Kidney (tissue), 14 donors: ENCODE results near the gene LZTS3. TPM values are rescaled to one million over a fixed set of nuclear protein-coding genes. Genes with fewer than 3 reads are reported as not detected.

Source experiments
- DNase-seq, 5 donors: peaks; one replicate each; pipeline ENCODE4 v3.0.0-alpha.2; 2013 to 2020
- FAIRE-seq: peaks from 2 replicates; lab custom pipeline; 2012; peaks lifted over from hg19 to GRCh38; lab: Jason Lieb, UNC
- H3K27ac ChIP-seq, 2 donors: one replicate each; pipeline ENCODE4 v1.7.0; 2013; ENCODE audit warnings: low read depth in 2 of 2, low read length in 2 of 2, inconsistent platforms in 1 of 2
- H3K27me3 ChIP-seq: one replicate; pipeline ENCODE4 v1.7.1; 2013; ENCODE audit warnings: low read length, inconsistent platforms; ENCODE audit not compliant: control insufficient read depth, insufficient read depth
- H3K36me3 ChIP-seq, 3 donors: one replicate each; pipeline versions ENCODE4 v1.7.0 to v1.7.1; 2013; ENCODE audit warnings: low read length in 3 of 3, control low read depth in 1 of 3, inconsistent platforms in 1 of 3; ENCODE audit not compliant: insufficient read depth in 3 of 3, control insufficient read depth in 2 of 3
- H3K4me1 ChIP-seq, 3 donors: one replicate each; pipeline versions ENCODE4 v1.7.0 to v1.7.1; 2013; ENCODE audit warnings: low read length in 3 of 3, inconsistent platforms in 1 of 3, low read depth in 1 of 3; ENCODE audit not compliant: control insufficient read depth in 2 of 3, insufficient read depth in 2 of 3
- H3K4me3 ChIP-seq, 3 donors: one replicate each; pipeline versions ENCODE4 v1.7.0 to v1.8.1; 2013; ENCODE audit warnings: low read length in 3 of 3, control low read depth in 1 of 3, inconsistent platforms in 1 of 3
- H3K9ac ChIP-seq, 3 donors: one replicate each; pipeline versions ENCODE4 v1.7.0 to v1.7.1; 2013; ENCODE audit warnings: low read length in 3 of 3, control low read depth in 1 of 3, inconsistent platforms in 1 of 3
- H3K9me3 ChIP-seq, 3 donors: one replicate each; pipeline versions ENCODE4 v1.7.0 to v1.7.1; 2013; ENCODE audit warnings: low read length in 3 of 3, control low read depth in 1 of 3, inconsistent platforms in 1 of 3; ENCODE audit not compliant: control insufficient read depth in 2 of 3, insufficient read depth in 1 of 3
- CTCF ChIP-seq: IDR thresholded peaks from 3 replicates; pipeline ENCODE4 v1.5.1; 2012; ENCODE audit warnings: mild to moderate bottlenecking, moderate library complexity, borderline replicate concordance; ENCODE audit not compliant: insufficient read depth; ENCODE audit errors: extremely low read depth
- intact Hi-C: fragments of 100-400 bp; cut with DNase I; formaldehyde crosslinking; loops from one replicate; pipeline ENCODE4 v1.11.1; 2022
- polyA plus RNA-seq: library from polyadenylated mRNA; stranded (reverse); fragments of 350-450 nt; fragmentation: Illumina TruSeq; extraction: RNeasy Lipid Tissue Mini Kit (QIAGEN cat#74804); gene quantifications from one replicate; pipeline ENCODE4 v1.2.3, GENCODE V29; 2014; ENCODE audit warnings: low read depth, low replicate concordance; ENCODE audit not compliant: insufficient read depth
- total RNA-seq: library from RNA; stranded (reverse); fragmentation: NEBNext Ultra II Directional; extraction: Animal tissue kit (Norgen Biotek cat#: 25700); gene quantifications from one replicate; pipeline ENCODE4 v1.2.1, GENCODE V29; 2021
- donor health status: control.
- donor health status: control.
- donor health status: control.
- donor health status: control.
- donor health status: control.
- donor health status: DM: yes; HTN: yes; CAD: no.
- donor health status: Normal renal cell carcinoma (clear cell type).

The LZTS3 gene
- total and polyA plus RNA-seq, 2 donors from 2014 or later = 20.0 to 23.0 TPM

- H3K4me3 ChIP-seq = no peak overlapping the region
- TF ChIP-seq CTCF = no peak
- no peaks in the 10 kb centered on the region for H3K4me1 ChIP-seq
- no peak for FAIRE-seq
- DNase-seq = no peak
- no peak overlapping the region for H3K9ac ChIP-seq
- no peaks in the 10 kb centered on the region for H3K9me3 ChIP-seq
- H3K36me3 ChIP-seq = no peaks in the 10 kb centered on the region
- no peaks in the 10 kb centered on the region for H3K27me3 ChIP-seq
- intact Hi-C loops = no loop called here
- no peak overlapping the region for H3K27ac ChIP-seq
Observed at GRCh38 chr20:3130051-3130600, 43.2 kb downstream of the LZTS3 start.

GRCh38 chr20:3129094-3129493 lies 44.3 kb downstream of the LZTS3 start:
- Histone ChIP-seq H3K36me3 (no peaks in the 10 kb centered on the region), H3K4me3 (no peak overlapping the region), H3K9me3 (no peaks in the 10 kb centered on the region), H3K27ac (no peak overlapping the region), H3K9ac (no peak overlapping the region), H3K4me1 (no peaks in the 10 kb centered on the region), H3K27me3 (no peaks in the 10 kb centered on the region)
- FAIRE-seq (no peak), DNase-seq (no peak)
- no peak for TF ChIP-seq CTCF
- intact Hi-C loops = no loop called here

GRCh38 chr20:3128275-3128984 lies 44.9 kb downstream of the LZTS3 start:
- no peaks in the 10 kb centered on the region for H3K36me3 ChIP-seq
- intact Hi-C loops = no loop called here
- no peak for DNase-seq
- no peak for FAIRE-seq
- no peak overlapping the region for H3K9ac ChIP-seq
- H3K27ac ChIP-seq = no peak overlapping the region
- TF ChIP-seq CTCF = no peak
- no peaks in the 10 kb centered on the region for H3K27me3 ChIP-seq
- H3K9me3 ChIP-seq = no peaks in the 10 kb centered on the region
- H3K4me1 ChIP-seq = no peaks in the 10 kb centered on the region
- H3K4me3 ChIP-seq = no peak overlapping the region
